ENCODE results near the gene MMEL1. TPM values are rescaled to one million over a fixed set of nuclear protein-coding genes. Genes with fewer than 3 reads are reported as not detected.
"Not testable (repeated sequence)": the region's sequence is repeated elsewhere in the genome, so short reads cannot be mapped to it uniquely, and the experiment has no call there.

Gene MMEL1
- total RNA-seq, 2 donors from 2014 or later: 0.57 to 1.8 TPM

DNA sequence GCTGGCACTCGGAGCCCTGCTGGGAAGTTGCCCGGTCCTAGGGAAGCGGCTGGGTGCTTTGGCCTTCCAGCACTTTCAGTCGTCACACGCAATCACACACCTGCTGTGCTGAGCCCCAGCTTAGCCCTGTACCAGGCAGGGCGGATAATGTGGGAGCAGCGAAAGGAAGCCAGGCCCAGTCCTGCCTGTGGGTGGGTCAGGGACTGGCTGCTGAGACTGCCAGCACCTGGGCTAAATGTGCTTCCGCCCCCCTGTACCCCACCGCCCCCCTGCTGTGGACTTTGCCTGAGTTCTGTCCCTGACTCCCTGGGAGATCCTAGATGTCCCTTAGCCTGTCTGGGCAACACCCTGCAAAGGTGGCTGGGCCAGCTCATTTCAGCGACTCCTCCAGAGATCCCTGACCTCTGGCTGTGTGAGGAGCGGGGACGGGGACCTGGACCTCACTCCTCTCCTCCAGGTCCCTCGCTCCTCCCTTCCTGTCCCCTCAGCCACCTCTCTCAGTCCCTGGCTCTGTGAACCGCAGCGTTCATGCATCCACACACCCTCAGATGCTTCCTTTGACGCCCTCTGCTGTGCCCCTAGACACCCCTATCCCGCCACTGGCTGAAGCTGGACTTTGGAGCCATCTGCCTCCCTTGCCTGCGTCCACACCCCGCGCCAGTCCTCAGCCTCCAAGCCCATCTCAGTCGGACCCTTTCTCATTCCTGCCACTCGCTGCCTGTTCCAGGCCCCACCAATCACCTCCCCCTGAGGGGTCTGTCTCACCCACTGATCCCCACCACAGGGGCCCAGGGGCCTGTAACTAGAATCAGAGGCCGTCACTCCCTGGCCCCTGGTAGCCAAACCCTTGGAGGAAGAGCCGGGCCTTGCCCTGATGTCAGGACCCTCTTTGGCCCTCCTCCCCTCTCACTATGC is 1.4 kb downstream of the MMEL1 start:
- intact Hi-C loops (cut with DNase I): no loop called here
- DNase-seq (ENCODE audit: low spot score): peak; percentile 62

DNA sequence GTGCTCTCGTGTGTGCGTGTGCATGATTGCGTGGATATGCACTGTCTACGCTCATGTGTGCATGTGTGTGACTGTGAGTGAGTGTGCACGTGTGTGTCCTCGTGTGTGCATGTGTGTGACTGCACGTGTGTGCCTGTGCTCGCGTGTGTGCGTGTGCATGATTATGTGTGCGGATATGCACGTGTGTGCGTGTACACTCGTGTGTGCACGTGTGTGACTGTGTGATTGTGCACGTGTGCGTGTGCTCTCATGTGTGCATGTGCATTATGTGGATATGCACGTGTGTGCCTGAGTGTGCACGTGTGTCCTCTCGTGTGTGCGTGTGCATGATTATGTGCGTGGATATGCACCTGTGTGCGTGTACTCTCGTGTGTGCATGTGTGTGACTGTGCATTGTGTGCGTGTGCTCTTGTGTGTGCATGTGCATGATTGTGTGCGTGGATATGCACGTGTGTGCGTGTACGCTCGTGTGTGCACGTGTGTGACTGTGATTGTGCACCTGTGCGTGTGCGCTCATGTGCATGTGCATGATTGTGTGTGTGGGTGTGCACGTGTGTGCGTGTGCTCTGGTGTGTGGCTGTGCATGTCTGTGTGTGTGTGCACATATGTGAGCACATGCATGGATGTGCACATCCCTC is 2.2 kb downstream of the MMEL1 start:
- DNase-seq (ENCODE audit: low spot score): peak; percentile 47
- intact Hi-C loops (cut with DNase I): no loop called here

DNA sequence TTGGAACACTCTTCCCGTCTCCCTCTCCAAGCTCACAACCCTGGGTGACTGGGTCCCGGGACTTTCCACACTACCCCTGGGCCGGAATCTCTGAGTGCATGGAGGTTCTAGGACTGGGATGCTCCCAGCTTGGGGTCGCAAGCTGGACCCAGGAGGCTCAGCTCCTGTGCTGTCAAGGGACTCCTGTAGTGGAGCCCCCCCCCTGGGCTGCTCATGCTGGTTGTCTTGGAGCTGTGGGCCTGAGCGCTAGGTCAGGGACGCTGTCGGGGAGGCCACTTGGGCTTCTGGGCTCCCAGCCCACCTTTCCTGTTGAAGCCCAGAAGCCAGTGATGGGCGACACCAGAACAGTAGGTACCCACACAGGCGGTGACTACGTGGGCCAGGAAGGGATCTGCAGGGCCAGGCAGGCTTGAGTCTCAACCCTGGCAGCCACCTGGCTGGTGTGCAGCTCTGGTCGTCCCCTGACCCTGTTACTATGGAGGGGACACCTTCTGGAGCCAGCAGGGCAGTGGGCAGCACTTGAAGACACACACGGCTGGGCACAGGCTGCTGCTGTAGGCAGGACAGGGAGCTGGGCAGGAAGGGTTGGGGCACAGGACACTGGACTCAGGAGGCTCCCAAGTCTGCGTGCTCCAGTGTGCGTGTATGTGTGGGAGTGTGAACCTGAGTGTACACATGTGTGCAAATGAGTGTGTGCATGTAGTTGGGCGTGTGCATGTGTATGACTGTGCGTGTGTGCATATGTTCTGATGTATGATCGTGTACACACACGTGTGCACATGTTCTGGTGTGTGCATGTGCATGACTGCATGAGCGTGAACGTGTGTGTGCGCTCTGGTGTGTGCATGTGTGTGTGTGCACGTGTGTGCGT is 3.0 kb downstream of the MMEL1 start:
- intact Hi-C loops (cut with DNase I): no loop called here
- peak; percentile 79 for DNase-seq (ENCODE audit: low spot score)

DNA sequence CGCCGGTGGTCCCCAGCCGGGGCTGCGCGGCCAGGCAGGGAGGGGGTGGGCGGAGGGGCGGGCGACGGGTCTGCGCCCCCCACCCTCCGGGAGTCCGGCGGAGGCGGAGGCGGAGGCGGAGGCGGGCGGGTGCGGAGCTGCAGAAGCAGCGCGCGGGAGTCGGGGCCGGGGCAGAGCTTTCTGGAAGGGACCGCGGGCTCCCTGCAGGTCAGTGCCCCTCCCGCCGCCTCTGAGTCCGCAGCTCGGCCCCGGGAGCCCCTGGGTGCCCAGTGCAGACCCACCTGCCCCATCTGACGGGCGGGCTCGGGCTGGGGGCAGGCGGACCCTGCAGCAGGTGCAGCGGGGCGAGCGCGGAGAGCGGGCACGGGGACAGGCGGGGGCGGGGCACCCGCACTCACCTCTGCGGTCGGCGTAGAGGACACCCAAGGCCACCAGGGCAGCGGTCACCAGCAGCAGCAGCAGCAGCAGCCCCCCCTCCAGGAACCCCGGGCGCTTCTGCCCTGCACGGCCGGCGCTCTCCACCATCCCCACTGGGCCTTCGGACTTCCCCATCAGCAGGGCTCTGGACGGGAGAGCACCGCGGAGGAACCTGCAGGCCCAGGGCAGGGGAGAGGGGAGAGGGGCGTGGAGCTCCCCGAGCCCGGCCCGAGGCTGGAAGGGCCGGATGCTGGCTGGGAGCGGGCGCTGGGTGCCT is 3.7 kb downstream of the MMEL1 start:
- DNase-seq (ENCODE audit: low spot score): peak; percentile 74
- intact Hi-C loops (cut with DNase I): no loop called here

DNA sequence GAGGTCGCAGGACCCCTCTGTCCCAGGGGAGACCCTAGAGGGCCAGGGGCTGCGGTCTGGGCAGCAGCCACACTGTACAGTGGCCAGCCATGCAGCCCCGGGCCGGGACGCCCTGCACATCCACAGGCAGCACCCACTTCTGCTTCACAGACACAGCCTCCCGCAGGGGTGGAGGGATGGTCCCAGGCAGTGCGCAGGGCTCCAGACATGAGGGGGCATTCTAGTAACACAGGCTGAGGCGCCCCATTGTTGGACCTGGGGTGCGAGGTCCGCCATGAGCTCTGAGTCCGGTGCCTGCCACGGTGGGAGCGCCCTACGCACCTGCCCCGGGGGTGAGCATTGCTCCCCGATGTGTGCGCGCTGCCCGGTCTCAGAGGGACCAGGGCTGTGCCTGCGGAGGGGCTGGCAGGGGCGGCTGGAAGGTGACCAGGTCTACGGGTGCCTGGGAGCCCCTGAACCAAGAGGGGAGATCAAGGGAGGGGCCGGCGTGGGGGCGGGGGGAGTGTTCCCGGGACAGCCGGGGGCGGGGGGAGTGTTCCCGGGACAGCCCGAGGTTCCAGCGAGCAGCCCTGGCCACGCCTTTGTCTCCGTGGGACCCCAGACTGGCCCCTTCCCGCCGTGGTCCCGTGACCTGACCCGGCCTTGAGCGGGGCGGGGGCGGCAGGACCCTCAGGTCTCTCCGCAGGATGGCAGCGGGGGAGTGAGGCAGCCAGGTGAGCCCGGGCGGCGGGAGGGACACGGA is 4.5 kb downstream of the MMEL1 start:
- intact Hi-C loops (cut with DNase I): no loop called here
- DNase-seq (ENCODE audit: low spot score): peak; percentile 61

DNA sequence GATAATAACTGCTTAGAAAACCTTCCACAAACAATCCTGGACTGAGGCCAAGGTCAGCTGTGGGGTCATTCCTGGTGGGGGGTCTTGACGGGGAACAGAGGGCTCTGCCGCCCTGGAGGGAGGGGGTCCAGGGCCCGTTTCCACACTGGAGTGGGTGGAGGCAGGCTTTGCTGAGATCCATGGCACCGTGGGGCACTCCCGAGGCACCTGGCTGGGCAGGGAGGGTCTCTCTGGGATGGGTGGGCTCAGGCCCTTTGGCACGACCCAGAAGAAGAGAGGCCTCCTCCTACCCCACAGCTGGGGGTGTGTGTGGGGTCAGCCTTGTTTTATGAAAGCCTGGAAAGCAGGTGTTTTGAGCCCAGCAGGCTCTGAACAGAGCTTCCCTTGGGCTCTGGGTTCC is 5.1 kb downstream of the MMEL1 start:
- intact Hi-C loops (cut with DNase I): no loop called here
- DNase-seq (ENCODE audit: low spot score): peak; percentile 76

DNA sequence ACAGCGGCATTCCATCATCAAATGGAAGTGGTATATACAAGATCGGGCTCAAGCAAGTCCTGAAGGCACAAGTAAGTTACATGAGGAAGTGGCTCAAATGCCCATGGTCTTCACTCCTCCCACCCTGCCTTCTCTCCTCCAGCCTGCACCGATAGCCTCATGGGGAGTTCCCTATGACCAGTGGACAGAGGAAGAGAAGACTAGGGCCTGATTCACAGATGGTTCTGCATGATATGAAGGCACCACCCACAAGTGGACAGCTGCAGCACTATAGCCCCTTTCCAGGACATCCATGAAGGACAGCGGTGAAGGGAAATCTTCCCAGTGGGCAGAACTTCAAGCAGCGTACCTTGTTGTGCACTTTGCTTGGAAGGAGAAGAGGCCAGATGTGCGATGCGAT is 7.1 kb downstream of the MMEL1 start:
- DNase-seq (ENCODE audit: low spot score); intact Hi-C loops (cut with DNase I): not testable (repeated sequence)

DNA sequence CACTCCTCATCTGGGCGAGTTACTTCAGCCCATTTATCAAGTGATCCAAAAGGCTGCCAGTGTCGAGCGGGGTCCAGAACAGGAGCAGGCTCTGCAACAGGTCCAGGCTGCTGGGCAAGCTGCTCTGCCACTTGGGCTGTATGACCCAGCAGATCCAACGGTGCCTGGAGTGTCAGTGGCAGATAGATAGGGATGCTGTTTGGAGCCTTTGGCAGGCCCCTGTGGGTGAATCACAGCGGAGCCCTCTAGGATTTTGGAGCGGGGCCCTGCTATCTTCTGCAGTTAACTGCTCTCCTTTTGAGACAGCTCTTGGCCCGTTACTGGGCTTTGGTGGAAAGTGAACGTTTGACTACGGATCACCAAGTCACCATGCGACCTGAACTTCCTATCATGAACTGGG is 7.5 kb downstream of the MMEL1 start:
- intact Hi-C loops (cut with DNase I): no loop called here
- DNase-seq (ENCODE audit: low spot score): peak; percentile 67

DNA sequence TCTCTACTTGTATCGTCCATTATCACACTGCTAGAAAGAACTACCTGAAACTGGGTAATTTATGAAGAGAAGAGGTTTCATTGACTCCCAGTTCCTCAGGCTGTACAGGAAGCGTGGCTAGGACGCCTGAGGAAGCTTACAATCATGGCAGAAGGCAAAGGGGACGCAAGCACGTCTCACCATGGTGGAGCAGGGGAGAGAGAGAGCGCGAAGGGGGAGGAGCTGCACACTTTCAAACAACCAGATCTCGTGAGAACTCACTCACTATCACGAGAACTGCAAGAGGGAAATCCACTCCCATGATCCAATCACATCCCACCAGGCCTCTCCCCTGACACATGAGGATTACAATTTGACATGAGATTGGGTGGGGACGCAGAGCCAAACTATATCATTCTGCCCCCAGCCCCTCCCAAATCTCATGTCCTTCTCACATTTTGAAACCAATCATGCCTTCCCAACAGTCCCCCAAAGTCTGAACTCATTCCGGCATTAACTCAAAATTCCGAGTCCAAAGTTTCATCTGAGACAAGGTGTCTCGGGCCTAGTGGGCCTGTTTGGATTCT is 8.0 kb downstream of the MMEL1 start:
- intact Hi-C loops (cut with DNase I): no loop called here
- peak; percentile 44 for DNase-seq (ENCODE audit: low spot score)

DNA sequence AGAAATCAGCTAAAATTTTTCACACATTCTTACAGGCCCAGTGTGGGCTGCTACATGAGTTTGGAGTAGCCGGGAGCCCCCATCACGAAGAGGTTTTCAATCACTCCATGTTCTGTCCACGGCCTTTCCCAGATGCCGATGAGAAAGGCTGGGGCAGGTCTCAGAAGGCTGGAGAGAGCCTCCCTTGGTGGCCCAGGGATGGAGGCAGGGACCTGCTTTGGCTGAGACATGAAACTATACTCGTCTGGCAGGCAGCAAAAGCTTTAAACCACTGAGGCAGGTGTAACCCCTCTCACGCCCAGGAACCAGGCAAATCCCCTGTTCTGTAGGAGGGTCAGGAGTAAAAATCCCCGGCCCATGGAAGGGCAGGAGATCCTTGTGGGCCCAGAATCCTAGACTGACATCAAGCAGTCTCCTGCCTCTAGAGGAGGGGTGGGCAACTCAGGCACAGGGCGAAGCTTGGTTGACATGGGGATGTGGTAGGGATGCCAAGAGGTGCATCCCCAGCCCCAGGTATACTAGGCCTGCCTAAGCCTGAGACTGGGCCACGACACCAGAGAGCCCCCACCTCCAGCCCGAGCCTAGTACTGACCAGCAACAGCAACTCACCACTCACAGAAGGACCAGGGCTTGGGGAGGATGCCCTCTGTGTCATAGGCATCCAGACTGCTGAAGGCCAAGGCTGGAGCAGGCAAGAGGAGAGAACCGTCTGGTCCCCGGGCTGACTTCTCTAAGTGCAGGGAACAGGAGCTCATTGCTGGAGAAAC is 9.1 kb downstream of the MMEL1 start:
- intact Hi-C loops (cut with DNase I): no loop called here
- peak; percentile 58 for DNase-seq (ENCODE audit: low spot score)

DNA sequence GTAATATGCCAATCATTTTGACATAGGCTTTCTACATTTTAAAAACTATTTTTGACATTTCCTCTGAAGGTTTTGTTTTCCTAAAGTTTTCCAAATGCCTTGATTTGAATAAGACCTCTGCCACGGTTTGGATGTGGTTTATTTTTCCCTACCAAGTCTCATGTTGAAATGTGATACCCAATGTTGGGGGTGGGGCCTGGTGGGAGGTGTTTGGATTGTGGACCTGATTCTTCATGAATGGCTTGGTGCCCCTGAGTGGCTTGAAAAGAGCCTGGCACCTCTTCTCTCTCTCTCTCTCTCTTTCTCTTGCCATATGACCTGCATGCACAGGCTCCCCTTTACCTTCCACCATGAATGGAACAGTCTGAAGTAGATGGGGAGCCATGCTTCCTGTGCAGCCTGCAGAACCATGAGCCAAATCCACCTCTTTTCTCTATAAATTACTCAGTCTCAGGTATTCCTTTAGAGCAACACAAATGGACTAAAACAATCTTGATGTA is 14.8 kb downstream of the MMEL1 start:
- no peak for DNase-seq (ENCODE audit: low spot score)
- intact Hi-C loops (cut with DNase I): no loop called here

DNA sequence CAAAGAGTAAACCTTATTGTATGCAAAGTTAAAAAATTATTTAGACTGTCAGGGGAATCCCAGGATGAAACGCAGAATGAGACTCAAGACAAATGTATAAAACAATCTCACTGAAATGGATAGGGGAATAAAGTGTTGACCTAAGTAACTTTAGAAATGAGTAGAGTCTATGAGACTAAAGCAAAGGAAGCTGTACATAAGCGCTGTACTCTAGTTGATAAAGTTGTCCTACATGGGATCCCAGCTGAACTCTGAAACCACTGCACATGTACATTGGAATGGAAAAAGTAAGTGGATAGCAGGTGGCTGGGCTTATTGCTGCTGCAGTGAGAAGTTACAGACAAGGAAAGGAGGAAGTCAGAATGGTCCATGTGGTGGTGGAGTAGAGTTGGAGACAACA is 18.7 kb downstream of the MMEL1 start:
- intact Hi-C loops (cut with DNase I): no loop called here
- DNase-seq (ENCODE audit: low spot score): no peak

DNA sequence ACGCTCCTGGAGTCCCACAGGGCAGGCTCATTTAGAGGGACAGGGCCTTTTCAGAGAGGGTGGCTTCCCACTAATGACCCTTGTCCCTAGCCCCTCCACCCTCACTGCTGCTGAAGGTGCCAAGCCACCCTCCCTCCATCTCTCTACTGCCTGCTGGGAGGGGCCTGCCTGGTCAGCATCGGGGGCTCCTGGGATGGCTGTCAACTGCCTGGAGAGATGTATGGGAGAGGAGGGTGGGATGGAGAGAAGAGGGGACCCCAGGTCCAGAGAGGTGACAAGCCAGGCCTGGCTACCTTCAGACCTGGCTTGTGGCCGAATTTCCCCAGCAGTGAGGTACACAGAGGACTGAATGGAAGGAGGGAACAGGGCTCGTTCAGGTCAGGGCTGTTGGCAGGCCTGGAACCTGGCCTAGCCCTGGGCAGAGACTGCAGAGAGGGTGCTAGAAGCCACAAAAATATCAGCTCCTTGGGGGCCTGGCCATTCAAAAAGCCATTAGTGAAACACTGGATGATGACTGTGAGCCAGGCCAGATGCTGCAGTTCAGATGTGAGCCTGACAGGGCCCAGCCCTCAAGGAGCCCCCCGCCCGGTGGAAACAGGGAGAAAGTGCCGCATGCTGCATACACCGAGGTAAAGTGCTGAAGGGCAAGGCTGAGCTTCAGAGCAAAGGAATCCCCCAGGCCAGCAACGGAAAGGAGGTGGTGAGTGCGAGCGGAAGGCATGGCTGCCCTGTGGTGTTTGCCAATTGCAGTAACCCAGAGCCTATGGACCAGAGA is 20.0 kb downstream of the MMEL1 start:
- DNase-seq (ENCODE audit: low spot score): peak; percentile 66

DNA sequence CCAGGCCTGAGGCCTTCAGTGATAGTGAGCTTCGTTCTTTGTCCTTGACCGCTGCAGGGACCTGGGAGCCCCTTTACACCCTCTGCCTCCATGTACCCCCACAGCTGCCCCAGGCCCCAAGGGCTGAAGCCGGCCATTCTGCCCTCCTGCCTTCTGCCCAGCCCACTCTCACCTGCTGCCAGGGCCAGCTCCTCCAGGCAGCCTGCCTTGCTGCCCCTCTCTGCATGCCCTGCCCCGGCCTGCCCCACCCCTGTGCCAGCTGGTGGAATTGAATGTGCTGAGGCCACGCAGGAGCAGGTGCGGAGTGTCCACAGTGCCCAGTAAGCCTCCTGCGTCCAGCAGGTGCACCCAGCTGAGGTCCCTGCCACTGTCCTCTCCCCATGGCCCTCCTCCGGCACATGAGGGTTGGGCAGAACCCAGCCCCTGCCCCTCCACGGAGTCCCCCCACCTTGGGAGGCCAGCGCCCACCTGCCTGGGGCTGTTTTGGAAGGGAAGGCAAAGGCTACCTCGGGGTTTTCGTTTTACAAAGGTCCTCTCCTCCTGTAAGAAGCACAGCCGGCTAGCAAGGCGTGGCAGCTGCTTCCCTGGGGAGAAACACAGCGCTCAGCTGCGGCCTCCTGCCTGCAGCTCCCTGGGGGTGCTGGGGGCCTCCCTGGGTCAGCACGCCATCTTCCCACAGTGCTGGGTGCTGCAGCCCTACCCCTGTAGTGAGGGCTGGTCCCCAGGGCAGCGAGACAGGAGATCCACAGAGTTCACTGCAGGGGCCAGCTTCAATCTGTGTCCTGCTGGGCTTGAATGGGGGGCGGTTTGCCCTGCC is 21.0 kb downstream of the MMEL1 start:
- intact Hi-C loops (cut with DNase I): no loop called here
- DNase-seq (ENCODE audit: low spot score): no peak

More for the DNA sequence above, 20.0 kb downstream of the MMEL1 start:
- intact Hi-C loops (cut with DNase I): no loop called here

DNA sequence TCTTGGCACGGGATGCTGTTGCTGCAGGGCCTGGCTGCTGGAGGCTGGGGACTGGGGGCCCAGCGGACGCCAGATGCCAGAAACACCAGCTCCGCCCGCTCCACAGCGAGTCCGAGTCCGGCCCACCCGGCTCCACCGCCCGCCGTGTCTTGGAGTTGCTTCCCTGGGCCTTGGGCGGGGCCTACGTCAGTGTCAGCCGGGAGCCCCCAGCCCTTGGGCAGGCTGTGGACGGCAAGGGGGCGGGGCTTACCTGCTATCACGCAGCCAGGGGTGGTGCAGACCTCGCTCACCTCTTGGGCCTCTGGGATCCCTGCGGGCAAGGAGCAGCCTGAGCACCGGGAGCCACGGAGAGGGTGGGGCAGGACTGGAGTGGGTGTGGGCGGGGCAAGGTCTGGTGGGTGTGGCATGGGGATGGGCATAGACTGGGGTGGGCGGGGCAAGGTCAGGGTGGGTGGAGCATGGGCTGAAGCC is 21.8 kb downstream of the MMEL1 start:
- DNase-seq (ENCODE audit: low spot score): peak; percentile 77

More for the DNA sequence above, 21.8 kb downstream of the MMEL1 start:
- intact Hi-C loops (cut with DNase I): no loop called here
